ENCODE measurements around the gene SNHG17.
A peak's percentile ranks its signal among the peaks of the same experiment; 100 is the strongest.
"Not testable (repeated sequence)": the region's sequence is repeated elsewhere in the genome, so short reads cannot be mapped to it uniquely, and the experiment has no call there.

The SNHG17 gene

GRCh38 chr20:38434770-38435554, at the start of gene SNHG17:
Gene SNHG17 (minus strand): TSS chr20:38435328.
- peak; percentile 86 for DNase-seq

- DNase-seq, result no peak
Observed at GRCh38 chr20:38479596-38479995, 44.5 kb upstream of the SNHG17 start.

- DNase-seq, result no peak
Observed at GRCh38 chr20:38477747-38478146, 42.6 kb upstream of the SNHG17 start.

GRCh38 chr20:38473367-38473795, 38.3 kb upstream of the SNHG17 start:
- peak; percentile 19 for DNase-seq

GRCh38 chr20:38472513-38473366, 37.6 kb upstream of the SNHG17 start, which contains the start of gene RALGAPB:
Gene RALGAPB (plus strand): TSS chr20:38472843. CDS start chr20:38488433, 15,590 bp downstream.
- peak; percentile 98 for DNase-seq

GRCh38 chr20:38471987-38472512, 36.9 kb upstream of the SNHG17 start:
- no peak for DNase-seq

GRCh38 chr20:38471245-38471644, 36.1 kb upstream of the SNHG17 start:
- DNase-seq, result no peak

- DNase-seq, result no peak
Observed at GRCh38 chr20:38466983-38467382, 31.9 kb upstream of the SNHG17 start.

- DNase-seq, result no peak
Observed at GRCh38 chr20:38466171-38466570, 31.0 kb upstream of the SNHG17 start.

GRCh38 chr20:38461569-38461968, 26.4 kb upstream of the SNHG17 start:
- DNase-seq, result not testable (repeated sequence)

GRCh38 chr20:38461167-38461566, 26.0 kb upstream of the SNHG17 start:
- not testable (repeated sequence) for DNase-seq

GRCh38 chr20:38460631-38461030, 25.5 kb upstream of the SNHG17 start:
- DNase-seq, result not testable (repeated sequence)

- DNase-seq, result peak; percentile 31
Observed at GRCh38 chr20:38460040-38460623, 25.0 kb upstream of the SNHG17 start.

- DNase-seq, result no peak
Observed at GRCh38 chr20:38458314-38458713, 23.2 kb upstream of the SNHG17 start.

- no peak for DNase-seq
Observed at GRCh38 chr20:38454556-38455473, 19.7 kb upstream of the SNHG17 start.

GRCh38 chr20:38453941-38454340, 18.8 kb upstream of the SNHG17 start:
- peak; percentile 8 for DNase-seq

- DNase-seq, result no peak
Observed at GRCh38 chr20:38452880-38453624, 17.9 kb upstream of the SNHG17 start.

- DNase-seq, result no peak
Observed at GRCh38 chr20:38450412-38450975, 15.4 kb upstream of the SNHG17 start.

- no peak for DNase-seq
Observed at GRCh38 chr20:38449046-38449445, 13.9 kb upstream of the SNHG17 start.

GRCh38 chr20:38447931-38448675, 13.0 kb upstream of the SNHG17 start:
- DNase-seq, result peak; percentile 61
